CD4-positive, alpha-beta T cell treated with Interleukin-4 for 1 hour (primary cell): ENCODE results near the gene SALL2.
A peak's percentile ranks its signal among the peaks of the same experiment; 100 is the strongest.

Experiments
- DNase-seq, 2 donors: peaks; one replicate each; pipeline ENCODE4 v3.0.0-alpha.2; 2020 to 2022

The SALL2 gene

DNA sequence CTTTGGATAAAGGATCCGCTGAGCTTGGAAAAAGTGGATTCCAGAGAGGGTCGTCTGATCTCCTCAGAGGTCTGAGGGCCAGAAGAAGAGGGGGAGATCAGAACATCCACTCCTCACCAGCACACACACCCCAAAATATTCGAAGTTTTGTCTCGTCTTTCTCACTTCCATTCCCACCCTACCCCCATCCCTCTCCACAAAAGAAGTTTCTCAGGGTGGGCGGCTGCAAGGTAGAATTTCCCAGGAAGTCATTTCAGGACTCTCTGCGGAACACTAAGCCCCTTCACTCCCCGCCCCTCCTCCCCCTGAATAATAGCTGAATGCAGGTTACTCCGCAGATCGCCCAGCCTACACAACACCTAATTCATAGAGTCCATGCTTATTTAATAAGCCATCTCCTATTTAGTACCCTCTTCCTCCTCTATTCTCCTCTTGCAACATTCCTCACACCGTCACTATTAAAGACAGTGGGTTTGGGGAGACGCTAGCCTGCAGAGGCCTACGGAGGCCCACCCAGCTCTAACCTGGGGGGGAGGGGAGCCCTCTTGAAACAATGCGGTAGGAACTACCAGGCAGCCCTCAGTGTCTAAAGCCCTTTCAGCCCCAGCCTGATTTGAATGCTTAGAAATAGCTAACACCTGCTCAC lies 649 bp upstream of the SALL2 start:
- no peak for DNase-seq

GRCh38 chr14:21525571-21525961 lies 580 bp downstream of the SALL2 start:
- no peak for DNase-seq

GRCh38 chr14:21524575-21525490 lies 1.3 kb downstream of the SALL2 start:
- DNase-seq: no peak

GRCh38 chr14:21523203-21523602 lies 2.9 kb downstream of the SALL2 start:
- DNase-seq: no peak

DNA sequence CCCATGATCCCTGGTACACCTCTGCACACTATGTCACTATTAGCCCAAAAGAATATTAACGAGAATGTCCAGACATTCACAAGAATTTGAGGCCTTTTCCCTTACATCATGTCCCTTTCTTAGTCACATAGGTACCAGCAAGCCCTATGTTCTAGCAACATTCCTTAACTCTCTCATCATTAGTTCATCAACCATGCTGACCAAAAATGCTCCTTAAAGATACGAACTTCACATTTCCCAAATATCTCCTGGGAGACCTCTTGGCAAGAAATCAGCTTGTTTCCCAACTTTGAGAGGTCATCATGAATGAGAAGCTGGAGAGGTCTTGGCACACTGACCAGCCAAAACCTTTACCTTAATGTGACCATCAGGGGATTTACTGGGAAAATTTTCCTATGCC lies 4.6 kb downstream of the SALL2 start:
- no peak for DNase-seq

DNA sequence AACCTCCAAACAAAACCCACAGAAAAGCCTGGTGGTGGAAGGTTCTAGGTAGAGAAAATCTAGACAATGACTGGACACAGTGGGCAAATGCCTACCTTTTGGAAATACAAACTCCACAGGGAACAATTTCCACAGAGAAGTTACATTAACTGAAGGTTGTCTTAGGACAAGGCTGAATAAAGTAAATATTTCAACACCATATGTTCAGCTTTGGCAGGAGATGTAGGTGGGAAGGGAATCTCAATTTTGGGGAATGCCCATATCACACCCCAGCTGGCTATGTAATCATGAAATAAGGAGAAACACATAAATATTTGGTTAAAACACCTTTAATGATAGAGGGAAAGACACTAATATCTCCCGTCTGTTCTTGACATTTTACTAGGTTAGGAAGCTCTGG lies 5.4 kb downstream of the SALL2 start:
- no peak for DNase-seq

- DNase-seq: no peak
Measured at GRCh38 chr14:21518725-21519124, 7.4 kb downstream of the SALL2 start.

DNA sequence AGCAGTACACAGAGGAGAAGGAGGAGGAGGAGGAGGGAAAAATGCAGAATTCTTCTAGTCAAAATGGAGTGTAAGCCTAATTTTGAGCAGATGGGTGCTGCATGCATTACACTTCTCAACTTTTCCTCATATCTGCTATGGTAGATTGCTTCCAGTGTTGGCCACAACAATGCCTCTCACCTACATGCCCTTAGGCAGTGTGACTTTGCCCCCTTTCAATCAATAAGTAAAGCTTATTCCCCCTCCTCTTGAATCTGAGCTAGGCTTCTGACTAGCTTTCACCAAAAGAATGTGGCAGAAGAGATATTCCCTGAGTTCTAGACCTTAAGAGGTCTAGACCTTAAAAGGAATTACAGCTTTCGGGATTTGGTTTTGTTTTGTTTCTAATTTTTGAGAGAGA lies 11.8 kb downstream of the SALL2 start:
- DNase-seq: no peak

DNA sequence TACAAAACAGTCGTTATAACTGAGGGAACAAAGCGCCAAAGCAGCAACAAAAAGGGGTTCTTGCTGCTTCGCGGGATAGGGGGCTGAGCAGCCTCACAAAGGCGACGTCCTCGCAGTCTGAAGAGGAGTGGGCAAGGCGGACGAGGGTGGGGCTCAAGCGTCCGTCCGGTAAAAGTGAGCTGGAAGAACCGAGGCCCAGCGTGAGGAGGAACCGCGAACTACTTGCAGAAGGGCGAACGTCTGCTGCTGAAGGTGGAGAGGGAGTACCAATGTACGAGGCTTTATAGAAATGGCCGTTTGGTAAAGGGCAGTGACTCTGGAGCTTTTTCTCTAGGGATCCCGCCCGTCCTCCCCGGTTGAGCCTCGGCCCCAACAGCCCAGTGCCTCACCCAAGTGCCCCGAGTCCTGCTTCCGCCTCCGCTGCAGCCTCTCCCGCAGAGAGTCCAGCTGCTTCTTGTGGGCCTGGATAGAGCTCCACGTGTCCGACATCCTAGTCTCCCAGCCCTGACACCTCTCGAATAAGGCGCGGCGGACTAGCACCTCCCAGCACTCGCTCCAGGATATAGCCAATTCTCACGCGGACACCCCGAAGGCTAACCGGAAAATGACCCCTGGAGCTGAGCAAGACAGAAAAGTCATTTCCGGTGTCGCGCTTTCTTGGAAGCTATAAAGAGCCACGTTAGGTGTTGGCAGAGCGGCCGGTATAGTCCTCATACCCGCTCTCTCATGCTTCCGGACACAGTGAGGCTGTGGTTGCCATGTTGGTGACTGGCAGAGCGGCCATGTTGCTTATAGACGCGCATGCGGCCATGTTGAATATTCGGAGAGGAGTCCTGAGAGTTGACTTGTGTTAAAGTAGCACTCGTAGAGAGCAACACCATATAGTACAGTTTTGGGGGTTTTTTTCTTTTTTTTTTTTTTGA lies 15.2 kb downstream of the SALL2 start, which contains the start of gene METTL3:
METTL3 (minus strand) TSS at position 606 of the 923 bp plus-strand sequence; CDS start at position 489, 117 bp downstream.
- peak; percentile 97 for DNase-seq

DNA sequence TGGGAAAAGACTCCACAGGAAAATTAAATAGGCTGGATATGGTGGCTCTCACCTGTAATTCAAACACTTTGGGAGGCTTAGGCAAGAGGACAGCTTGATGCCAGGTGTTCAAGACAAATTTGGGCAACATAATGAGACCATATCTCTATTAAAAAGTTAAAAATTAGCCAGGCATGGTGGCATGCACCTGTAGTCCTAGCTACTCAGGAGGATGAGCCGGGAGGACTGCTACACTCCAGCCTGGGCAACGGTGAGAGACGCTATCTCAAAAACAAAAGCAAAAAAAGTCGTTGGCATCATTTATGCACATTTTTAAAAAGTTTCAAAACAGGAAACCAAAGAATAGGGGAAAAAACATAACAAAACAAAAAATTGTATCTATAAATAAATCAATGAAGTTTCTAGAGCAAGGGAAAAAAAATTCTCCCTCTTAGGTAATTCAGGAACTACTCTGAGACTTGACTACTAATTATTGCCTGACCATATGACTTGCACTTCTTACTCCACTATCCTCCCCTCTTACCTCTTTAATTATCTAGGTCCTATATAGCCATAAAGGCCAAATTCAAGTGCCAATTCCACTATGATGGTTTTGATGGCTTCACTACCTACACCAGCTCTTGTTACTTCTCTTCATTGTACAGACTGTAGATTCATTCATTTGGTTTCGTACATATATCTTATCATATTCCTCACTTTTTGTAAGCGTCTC lies 16.6 kb downstream of the SALL2 start:
- peak in 1 of 2 donors; percentile 27 for DNase-seq

DNA sequence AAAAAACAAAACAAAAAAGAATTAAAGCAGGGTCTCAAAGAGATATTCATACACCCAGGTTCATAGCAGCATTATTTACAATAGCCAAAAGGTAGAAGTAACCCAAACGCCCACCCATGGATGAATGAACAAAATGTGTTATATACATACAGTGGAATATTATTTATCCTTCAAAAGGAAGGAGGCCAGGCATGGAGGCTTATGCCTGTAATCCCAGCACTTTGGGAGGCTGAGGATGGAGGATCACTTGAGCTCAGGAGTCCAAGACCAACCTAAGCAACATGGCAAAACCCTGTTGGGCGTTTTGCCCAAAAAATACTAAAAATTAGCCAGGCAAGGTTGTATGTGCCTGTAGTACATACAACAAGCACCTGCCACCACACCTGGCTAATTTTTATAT lies 19.6 kb downstream of the SALL2 start:
- no peak for DNase-seq

- peak in 1 of 2 donors; percentile 45 for DNase-seq
Measured at GRCh38 chr14:21505012-21505553, 21.1 kb downstream of the SALL2 start.

DNA sequence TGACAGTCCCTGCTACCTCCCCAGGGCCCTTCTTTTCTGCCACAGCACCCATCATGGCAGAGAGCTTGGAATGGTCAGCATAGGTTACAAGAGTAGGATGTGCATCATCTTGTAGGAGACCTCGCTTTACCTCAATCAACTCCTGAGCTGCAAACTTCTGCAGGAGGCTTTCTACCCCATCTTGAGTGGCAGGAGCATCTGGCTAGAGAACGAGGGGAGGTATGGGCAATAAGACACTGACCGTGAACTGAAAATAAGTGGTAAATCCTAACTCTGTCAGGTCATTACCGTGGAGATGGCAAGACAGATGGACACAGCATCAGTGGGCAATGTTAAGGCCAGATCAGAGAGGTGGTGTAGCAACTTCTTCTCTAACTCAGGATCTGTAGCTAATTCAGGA lies 22.8 kb downstream of the SALL2 start:
- DNase-seq: no peak

- no peak for DNase-seq
Measured at GRCh38 chr14:21501568-21501967, 24.6 kb downstream of the SALL2 start.

DNA sequence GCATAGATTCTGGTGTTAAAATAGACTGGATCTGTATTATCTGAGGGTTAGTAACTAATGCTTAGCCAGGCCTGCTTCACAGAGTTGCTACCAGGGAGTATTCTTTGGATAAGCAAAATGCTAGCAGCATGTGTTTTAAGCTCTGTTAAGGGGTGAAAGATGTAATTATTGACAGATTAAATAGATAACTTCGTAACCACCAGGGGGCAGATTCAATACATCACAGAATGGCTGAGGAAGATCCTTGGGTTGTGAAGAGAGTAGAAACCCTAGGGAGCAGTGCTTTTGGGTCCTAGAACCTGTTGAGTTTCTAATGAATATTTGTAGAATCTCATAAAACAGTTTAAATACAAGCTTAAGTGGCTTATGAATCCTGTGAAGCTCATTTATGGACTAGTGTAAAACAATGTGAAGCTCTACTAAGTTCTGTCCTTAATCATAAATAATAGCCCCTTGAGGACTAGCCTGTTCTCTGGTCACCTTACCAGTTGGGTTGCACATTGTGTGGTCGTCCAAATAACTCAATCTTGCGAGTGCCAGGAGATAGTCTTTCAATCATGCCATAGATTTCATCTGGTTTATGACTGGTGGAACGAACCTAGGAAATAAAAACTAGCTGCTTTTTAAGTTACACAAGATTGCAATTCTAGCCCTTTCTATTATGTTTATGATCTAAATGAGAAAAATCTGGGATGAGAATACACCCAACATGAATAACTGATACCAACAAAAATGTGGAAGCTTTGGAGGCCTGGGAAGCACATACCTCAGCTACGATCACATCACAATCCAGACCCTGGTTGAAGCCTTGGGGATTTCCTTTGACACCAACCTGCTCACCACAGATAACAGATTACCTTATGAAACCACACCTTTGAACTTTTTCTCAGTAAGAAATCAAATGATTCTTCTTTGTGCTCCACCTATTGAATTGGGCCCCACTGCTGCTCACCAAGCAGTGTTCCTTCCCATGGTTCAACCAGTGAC lies 27.3 kb downstream of the SALL2 start:
- peak; percentile 15 to 76 for DNase-seq

DNA sequence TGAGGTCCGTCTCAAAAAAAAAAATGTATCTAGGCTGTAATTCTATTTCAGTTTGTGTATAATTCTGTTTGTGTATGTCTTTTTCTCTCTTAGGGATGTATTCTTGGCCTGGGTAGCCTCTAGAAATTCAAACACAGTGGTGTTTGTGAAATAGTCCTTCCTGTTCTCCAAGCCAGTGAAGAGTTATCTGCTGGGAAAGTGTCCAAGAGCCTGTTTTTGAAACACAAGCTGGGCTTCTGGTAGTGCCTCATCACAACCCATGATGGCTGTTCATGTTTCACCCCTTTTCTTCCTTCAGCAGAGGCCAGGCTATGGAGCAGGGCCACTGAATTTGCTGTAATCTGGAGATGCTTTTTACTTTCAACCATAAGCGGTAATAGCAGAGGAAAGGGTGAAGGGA lies 29.7 kb downstream of the SALL2 start:
- DNase-seq: no peak

- DNase-seq: no peak
Measured at GRCh38 chr14:21494902-21495762, 31.0 kb downstream of the SALL2 start.

- no peak for DNase-seq
Measured at GRCh38 chr14:21486640-21487087, 39.5 kb downstream of the SALL2 start.

DNA sequence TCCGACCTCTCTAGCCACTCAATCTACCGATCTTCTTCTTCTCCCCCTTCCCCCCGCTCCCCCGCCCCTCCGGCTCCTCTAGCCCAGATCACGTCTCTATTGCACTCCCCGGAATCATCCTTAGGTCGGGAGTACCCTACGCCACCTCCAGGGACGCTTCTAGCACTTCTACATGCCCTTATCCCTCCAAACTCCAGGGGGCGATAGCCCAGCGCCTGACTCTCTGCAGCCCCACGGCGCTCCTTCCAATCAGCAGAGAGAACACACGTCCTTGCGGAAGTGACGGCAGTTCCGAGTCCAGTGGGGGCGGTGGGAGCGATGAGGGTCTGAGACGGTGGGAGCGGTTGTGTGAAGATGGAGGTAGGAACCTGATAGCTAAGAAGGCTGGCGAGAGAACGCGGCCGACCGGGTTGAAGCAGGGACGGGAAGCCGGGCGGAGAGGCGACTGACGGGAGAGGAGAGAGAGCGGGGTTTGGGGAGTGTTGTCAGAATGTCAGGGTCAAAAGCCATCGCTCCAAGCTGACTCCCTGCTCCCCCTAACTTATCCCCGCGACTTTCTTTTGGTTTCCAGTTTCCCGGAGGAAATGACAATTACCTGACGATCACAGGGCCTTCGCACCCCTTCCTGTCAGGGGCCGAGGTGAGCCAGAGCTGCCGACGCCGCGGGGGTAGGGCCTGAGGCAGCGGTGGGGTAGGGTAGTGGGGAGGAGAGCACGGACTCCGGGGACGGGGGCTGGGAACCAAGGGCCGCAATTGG lies 49.0 kb downstream of the SALL2 start, which contains the start of the genes RAB2B and TOX4:
RAB2B (minus strand) TSS at position 35 of the 757 bp plus-strand sequence. CDS start 87 bp downstream, outside the sequence.
TOX4 (plus strand) TSS at position 271 of the 757 bp plus-strand sequence; CDS start at position 355, 84 bp downstream.
- DNase-seq: peak; percentile 98 to 99
